ENCODE results near the gene CCL18. TPM values are rescaled to one million over a fixed set of nuclear protein-coding genes. Genes with fewer than 3 reads are reported as not detected.

CCL18 gene
- total RNA-seq, 1 experiment from 2014 or later: not detected

- H3K9me3 ChIP-seq (ENCODE audit: control insufficient read depth, low read depth, low read length): no peaks in the 10 kb centered on the region
- H2BK5ac ChIP-seq (ENCODE audit: insufficient read length, low read length): no peak overlapping the region
- Mint-ChIP-seq H3K4me3 (no peak overlapping the region), H3K4me1 (peaks cover 13 to 17% of the 10 kb centered on the region in 2 experiments), H3K9me3 (peaks cover 8% of the 10 kb centered on the region in 2 experiments), H3K36me3 (ENCODE audit: insufficient read depth in 1 of 3, low read depth in 3 of 3) (peaks cover under 1 to 12% (median 3%) of the 10 kb centered on the region in 3 experiments), H3K27ac (no peak overlapping the region), H3K27me3 (ENCODE audit: low read depth) (peaks cover under 1% of the 10 kb centered on the region; the same call in 1 of the 2 replicates)
- no peak overlapping the region for H4K5ac ChIP-seq (ENCODE audit: insufficient read length, low read depth, low read length)
- H3K23ac ChIP-seq (ENCODE audit: insufficient read length, low read depth, low read length): no peak overlapping the region
- H2AK5ac ChIP-seq (ENCODE audit: insufficient read length, low read length): no peak overlapping the region
- H4K20me1 ChIP-seq (ENCODE audit: control insufficient read depth, insufficient read depth, insufficient read length): no peaks in the 10 kb centered on the region
- no peak overlapping the region for H4K8ac ChIP-seq (replicated peaks; ENCODE audit: insufficient read length, low read depth, low read length)
- H3K4ac ChIP-seq (ENCODE audit: low read depth, low read length): no peak overlapping the region
- H3K79me2 ChIP-seq (ENCODE audit: insufficient read depth, low read length): no peaks in the 10 kb centered on the region
- H3K4me1 ChIP-seq (ENCODE audit: insufficient read depth, low read length): no peaks in the 10 kb centered on the region
- H3K27me3 ChIP-seq (ENCODE audit: insufficient read depth, low read length): no peaks in the 10 kb centered on the region
- H4K91ac ChIP-seq (ENCODE audit: insufficient read length, low read depth, low read length): no peak overlapping the region
- H3K14ac ChIP-seq (ENCODE audit: insufficient read depth, low read length): no peak overlapping the region
- no peaks in the 10 kb centered on the region for H3K23me2 ChIP-seq (ENCODE audit: insufficient read length, low read depth, low read length, poor library complexity, severe bottlenecking)
- no peak overlapping the region for H3K56ac ChIP-seq (ENCODE audit: insufficient read length, low read depth, low read length)
- H3K4me2 ChIP-seq (ENCODE audit: insufficient read depth, insufficient read length, low read length): no peak overlapping the region
- no peak overlapping the region for H2BK20ac ChIP-seq (ENCODE audit: low read depth, low read length, poor library complexity, severe bottlenecking)
- no peak overlapping the region for H2BK15ac ChIP-seq (ENCODE audit: low read depth, low read length)
- no peak overlapping the region for H3K18ac ChIP-seq (ENCODE audit: insufficient read length, low read depth, low read length)
- no peak overlapping the region for H3K9ac ChIP-seq (ENCODE audit: extremely low read depth, insufficient read length, low read length)
- H2AFZ ChIP-seq (ENCODE audit: low read length): no peak overlapping the region
- no peak for DNase-seq
- TF ChIP-seq CTCF (conservative IDR thresholded peaks at IDR 0.05): no peak
- H2BK120ac ChIP-seq (ENCODE audit: low read depth, low read length, poor library complexity, severe bottlenecking): no peak overlapping the region
- WGBS (ENCODE audit: extremely low coverage, insufficient read length, low lambda C conversion rate): no CpG with 5 or more reads among the region's 5 CpGs
- H2BK12ac ChIP-seq (ENCODE audit: insufficient read length, low read depth, low read length): no peak overlapping the region
- H3K27ac ChIP-seq (ENCODE audit: insufficient read length, low read depth, low read length): no peak overlapping the region
- no peak overlapping the region for H3T11ph ChIP-seq (ENCODE audit: low read length)
- H3K79me1 ChIP-seq (ENCODE audit: insufficient read depth, low read depth, low read length, poor library complexity, severe bottlenecking): no peaks in the 10 kb centered on the region
Measured at GRCh38 chr17:36117505-36118382, 53.7 kb downstream of the CCL18 start.
